ENCODE results near the gene TMEM63B. TPM values are rescaled to one million over a fixed set of nuclear protein-coding genes. Genes with fewer than 3 reads are reported as not detected.

TMEM63B gene
- total and polyA plus RNA-seq, 2 of the 8 experiments (the other 6 are each of a cell fraction or from before 2014, with no cell fraction given): 61.1 to 96.8 TPM

DNA sequence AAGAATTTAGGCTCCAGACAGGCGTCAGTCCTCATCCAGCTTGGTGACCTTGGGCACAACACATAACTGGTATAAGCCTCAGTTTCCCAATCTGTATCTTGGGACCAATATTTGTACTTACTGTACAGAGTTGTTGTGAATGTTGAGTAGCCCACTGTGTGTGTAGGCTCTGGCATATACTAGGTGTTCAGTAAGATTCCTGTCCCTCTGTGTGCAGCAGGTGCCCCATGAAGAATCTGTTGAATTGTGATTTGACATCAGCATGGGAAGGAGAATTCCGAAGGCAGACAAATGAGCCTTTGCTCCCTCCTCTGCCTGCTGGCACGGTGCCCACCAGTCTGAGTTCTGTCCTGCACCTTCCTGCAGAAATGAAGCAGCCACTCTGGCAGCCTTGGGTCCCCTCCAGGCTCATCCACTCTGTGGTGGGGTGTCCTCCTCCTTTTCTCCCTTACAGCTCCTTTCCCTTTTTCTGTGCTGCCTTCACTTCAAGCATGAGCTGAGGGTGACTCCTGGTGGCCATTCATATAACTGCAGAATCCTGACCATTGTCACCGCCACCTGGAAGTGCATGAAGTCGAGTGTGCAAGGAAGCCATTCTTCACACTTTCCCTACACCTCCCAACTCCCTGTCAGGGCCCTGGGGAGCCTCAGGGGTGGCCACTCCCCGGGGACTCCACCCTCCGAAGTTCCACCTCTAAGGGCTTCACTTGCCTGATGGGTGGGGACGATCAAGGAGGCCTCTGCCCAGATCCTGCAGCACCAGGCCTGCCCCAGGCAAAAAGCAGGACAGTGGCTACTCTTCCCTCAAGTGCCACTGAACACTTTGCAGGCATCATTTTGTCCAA lies 48.3 kb upstream of the TMEM63B start:
- H3K9me3 ChIP-seq (ENCODE audit: insufficient read depth in 2 of 2, low read depth in 1 of 2, low read length in 1 of 2): no peaks in the 10 kb centered on the region
- ChIA-PET CTCF (ENCODE audit: partially characterized antibody) (interaction anchor here (0.5 to 5.1 kb wide), 87 partner anchors 10 to 479 kb away, joined by 3 to 59 read pairs (median 4); partner anchors contain the start of gene VEGFA), POLR2A (ENCODE audit: partially characterized antibody) (interaction anchor here (0.6 to 1.7 kb wide), 10 partner anchors 64 to 433 kb away, joined by 3 to 5 read pairs (median 4); partner anchors contain the start of gene VEGFA)
- H3K27ac ChIP-seq (ENCODE audit: low read depth, low read length): no peak overlapping the region
- H4K91ac ChIP-seq (replicated peaks; ENCODE audit: insufficient read length, low read length): peak overlapping the region; percentile 40
- peaks cover 4% of the 10 kb centered on the region; the same call in 1 of the 2 replicates for H3K23me2 ChIP-seq (ENCODE audit: low read depth, low read length)
- no peak overlapping the region for H3K4me3 ChIP-seq (ENCODE audit: extremely low read depth in 1 of 4, insufficient read depth in 2 of 4, low read depth in 3 of 4, low read length in 4 of 4)
- FAIRE-seq: peak; percentile 72
- H3K27me3 ChIP-seq (replicated peaks in 1 of 4; ENCODE audit: control insufficient read depth in 3 of 4, extremely low read depth in 1 of 4, insufficient read depth in 3 of 4, low read length in 3 of 4): peaks cover 0 to 8% (median 2%) of the 10 kb centered on the region in 4 experiments; a peak in 4 of 7 replicates
- no peak overlapping the region for H2BK12ac ChIP-seq (ENCODE audit: low read depth, low read length)
- H2BK120ac ChIP-seq (replicated peaks; ENCODE audit: low read depth, low read length): no peak overlapping the region
- H3K79me2 ChIP-seq (ENCODE audit: control insufficient read depth in 1 of 2, insufficient read depth in 2 of 2, low read length in 2 of 2): no peaks in the 10 kb centered on the region
- DNase-seq (ENCODE audit: low read depth in 1 of 2, low spot score in 2 of 2): peak in 1 of 2 experiments; percentile 91
- no peak overlapping the region for H3K56ac ChIP-seq (replicated peaks; ENCODE audit: insufficient read length, low read depth, low read length)
- no peak overlapping the region for H3K18ac ChIP-seq (ENCODE audit: extremely low read depth, low read length)
- no peak overlapping the region for H4K5ac ChIP-seq (ENCODE audit: insufficient read length, low read depth, low read length)
- H4K20me1 ChIP-seq (replicated peaks in 1 of 2; ENCODE audit: control insufficient read depth in 1 of 2, insufficient read depth in 2 of 2, low read length in 2 of 2): no peaks in the 10 kb centered on the region
- no peak overlapping the region for H3K4me2 ChIP-seq (ENCODE audit: insufficient read depth in 1 of 2, low read depth in 2 of 2, low read length in 2 of 2)
- no peak overlapping the region for H3K14ac ChIP-seq (ENCODE audit: insufficient read length)
- H3K9ac ChIP-seq (replicated peaks in 1 of 4; ENCODE audit: extremely low read depth in 1 of 4, low read depth in 3 of 4, low read length in 3 of 4): no peak overlapping the region
- no peak overlapping the region for H2AFZ ChIP-seq (ENCODE audit: low read length)
- H3K4ac ChIP-seq (replicated peaks; ENCODE audit: insufficient read length, low read depth, low read length): no peak overlapping the region
- peaks cover 2 to 18% (median 17%) of the 10 kb centered on the region in 4 experiments for H3K4me1 ChIP-seq (replicated peaks in 1 of 4; ENCODE audit: control insufficient read depth in 3 of 4, insufficient read depth in 4 of 4, low read length in 3 of 4)
- no peak overlapping the region for H2BK20ac ChIP-seq (ENCODE audit: low read length)
- H3K36me3 ChIP-seq (ENCODE audit: control insufficient read depth in 2 of 4, insufficient read depth in 4 of 4, low read length in 3 of 4): no peaks in the 10 kb centered on the region
- no peaks in the 10 kb centered on the region for H3K79me1 ChIP-seq (ENCODE audit: low read depth, low read length)
- H2BK15ac ChIP-seq (ENCODE audit: low read length): 0 out of 2 replicates have a peak overlapping the region, but pooled peaks have one; percentile 46
- no peak overlapping the region for H4K8ac ChIP-seq (ENCODE audit: extremely low read depth, insufficient read depth, low read length)
- 43% methylated on average over 8 of the region's 8 CpGs; no CpG with 5 or more reads in 1 of the 2 experiments for WGBS, 2 experiments (ENCODE audit: extremely low coverage in 1 of 2, insufficient coverage in 1 of 2, insufficient read length in 1 of 2, insufficient replicate concordance in 2 of 2, low coverage in 1 of 2, low lambda C conversion rate in 2 of 2, missing lambda C conversion rate in 1 of 2)
- no peak overlapping the region for H2AK5ac ChIP-seq (ENCODE audit: low read depth, low read length)
- no peak overlapping the region; the same call in 1 of the 2 replicates for H2BK5ac ChIP-seq (ENCODE audit: low read depth, low read length)
- no peak overlapping the region for H3K23ac ChIP-seq (ENCODE audit: insufficient read length)
- TF ChIP-seq TEAD4 (IDR thresholded peaks at IDR 0.05; ENCODE audit: low read depth, low read length): no peak
- no peak for TF ChIP-seq JUN (IDR thresholded peaks at IDR 0.05; ENCODE audit: low read depth, low read length)
- no peak for TF ChIP-seq CHD1 (IDR thresholded peaks at IDR 0.05; ENCODE audit: low read depth, low read length)
- no peak for TF ChIP-seq SP4 (IDR thresholded peaks at IDR 0.05; ENCODE audit: low read length)
- TF ChIP-seq CBX5 (IDR thresholded peaks at IDR 0.05; ENCODE audit: low read depth, low read length): no peak
- no peak for TF ChIP-seq CHD2 (IDR thresholded peaks at IDR 0.05; ENCODE audit: low read length)

All from H1 (cell line).